Mucosa of descending colon (tissue), 3 donors: ENCODE measurements around the gene FLOT1. TPM values are rescaled to one million over a fixed set of nuclear protein-coding genes. Genes with fewer than 3 reads are reported as not detected.
A peak's percentile ranks its signal among the peaks of the same experiment; 100 is the strongest.

Experiments used
- ATAC-seq: fragments of 200-7000 bp; cut with Tn5 transposase; one replicate; pipeline ENCODE4 v1.9.1; 2020; ENCODE audit warnings: mild to moderate bottlenecking, moderate library complexity
- DNase-seq, 3 donors: peaks; one replicate each; pipeline ENCODE4 v3.0.0-alpha.2; 2020
- H3K36me3 ChIP-seq: fragments of 200-600 bp; one replicate; pipeline ENCODE4 v1.8.0; 2021; ENCODE audit warnings: low read depth, mild to moderate bottlenecking
- H3K4me1 ChIP-seq: fragments of 200-600 bp; one replicate; pipeline ENCODE4 v1.8.0; 2021; ENCODE audit warnings: low read depth, mild to moderate bottlenecking
- H3K4me3 ChIP-seq: fragments of 200-600 bp; one replicate; pipeline ENCODE4 v1.8.0; 2021; ENCODE audit warnings: mild to moderate bottlenecking
- H3K9me3 ChIP-seq: fragments of 200-600 bp; one replicate; pipeline ENCODE4 v1.8.0; 2021; ENCODE audit warnings: mild to moderate bottlenecking
- CTCF ChIP-seq: fragments of 200-600 bp; IDR thresholded peaks from one replicate; pipeline ENCODE4 v1.8.0; 2022; ENCODE audit warnings: antibody characterized with exemption, mild to moderate bottlenecking
- intact Hi-C, 2 donors: fragments of 100-400 bp; cut with DNase I in 1 of 2; cut with micrococcal nuclease in 1 of 2; formaldehyde crosslinking; loops; one replicate each; pipeline versions ENCODE4 v1.11.0 to v1.11.1; 2022; cut with DNase I, micrococcal nuclease
- long read RNA-seq, 2 donors: library from polyadenylated mRNA; unstranded; transcript quantifications; one replicate each; pipeline ENCODE4 v2.0.0, GENCODE V29; 2019 to 2021
- total RNA-seq, 3 donors: library from RNA; stranded (reverse); fragmentation: NEBNext Ultra II Directional in 2 of 3; extraction: Animal tissue kit (Norgen Biotek cat#: 25700) in 2 of 3; gene quantifications; one replicate each; pipeline versions ENCODE4 v1.2.1 to v1.2.4, GENCODE V29; 2021 to 2023
- donor health status: DM: no; HTN: no; CAD: no; lungs with moderate emphysema.
- donor health status: DM: no; HTN: no; CAD: no.
- donor health status: DM: no; HTN: yes; CAD: no.

Gene FLOT1, protein sequence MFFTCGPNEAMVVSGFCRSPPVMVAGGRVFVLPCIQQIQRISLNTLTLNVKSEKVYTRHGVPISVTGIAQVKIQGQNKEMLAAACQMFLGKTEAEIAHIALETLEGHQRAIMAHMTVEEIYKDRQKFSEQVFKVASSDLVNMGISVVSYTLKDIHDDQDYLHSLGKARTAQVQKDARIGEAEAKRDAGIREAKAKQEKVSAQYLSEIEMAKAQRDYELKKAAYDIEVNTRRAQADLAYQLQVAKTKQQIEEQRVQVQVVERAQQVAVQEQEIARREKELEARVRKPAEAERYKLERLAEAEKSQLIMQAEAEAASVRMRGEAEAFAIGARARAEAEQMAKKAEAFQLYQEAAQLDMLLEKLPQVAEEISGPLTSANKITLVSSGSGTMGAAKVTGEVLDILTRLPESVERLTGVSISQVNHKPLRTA
- total RNA-seq, result 100 to 1,000 TPM; 133 to 175 (median 152) TPM
- long read RNA-seq, donor 1, transcript FLOT1-201 (13 exons, 1,912 nt), result major isoform, 447 of 611 reads
- long read RNA-seq, donor 1, partial matches to known transcripts, result 83 of 611 reads
- long read RNA-seq, donor 1, other reads (novel, unspliced or antisense), result 79 of 611 reads
- long read RNA-seq, donor 2, transcript FLOT1-201 (13 exons, 1,912 nt), result major isoform, 140 of 215 reads
- long read RNA-seq, donor 2, partial matches to known transcripts, result 38 of 215 reads
- long read RNA-seq, donor 2, other reads (novel, unspliced or antisense), result 36 of 215 reads

DNA sequence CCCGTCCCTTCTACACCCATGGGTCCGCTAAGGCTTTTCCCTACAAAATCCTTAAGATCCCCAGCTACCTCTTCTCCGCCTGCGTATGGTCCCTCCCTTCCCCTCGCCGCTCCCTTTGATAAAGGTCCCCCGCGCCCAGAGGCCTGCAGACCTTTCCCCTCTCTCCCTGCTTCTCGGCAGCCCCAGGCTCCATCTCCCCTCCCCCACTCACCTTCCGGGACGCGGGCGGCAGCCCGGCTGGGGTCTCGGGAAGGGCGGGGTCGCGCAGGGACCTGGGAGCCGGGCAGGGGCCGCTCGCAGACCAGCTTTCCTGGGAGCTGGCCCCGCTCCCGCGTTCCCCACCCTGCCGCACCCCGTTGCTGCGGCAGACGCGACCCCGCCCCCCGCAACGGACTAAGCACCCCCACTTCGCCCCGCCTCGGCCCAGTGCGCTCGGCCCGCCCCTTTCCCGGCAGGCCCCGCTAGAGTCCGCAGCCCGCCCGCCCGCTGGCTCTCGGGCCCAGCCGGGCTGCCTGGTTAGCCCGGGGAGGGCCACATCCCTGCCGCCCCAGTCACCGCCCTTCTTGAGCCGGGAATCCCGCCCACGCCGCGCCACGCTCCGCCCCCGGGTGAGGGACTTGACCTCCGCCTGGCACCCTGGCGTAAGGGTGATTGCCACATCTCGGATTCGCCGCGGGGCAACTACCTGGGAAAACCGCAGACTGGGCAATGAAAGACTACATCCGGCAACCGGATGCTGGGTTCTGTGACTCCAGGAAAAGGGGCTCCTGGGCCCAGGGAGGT, at the start of gene FLOT1:
FLOT1 (minus strand) TSS at position 372 of the 783 bp plus-strand sequence. CDS start 498 bp downstream, outside the sequence.
- Histone ChIP-seq H3K9me3 (no peaks in the 10 kb centered on the region), H3K4me1 (peaks cover 34% of the 10 kb centered on the region), H3K4me3 (peak within 1 kb of the TSS; percentile 71), H3K36me3 (peaks cover 5% of the 10 kb centered on the region)
- TF ChIP-seq CTCF, result peak; percentile 7
- intact Hi-C loops, result loop anchor here (10.0 kb wide), 2 partner anchors 82 to 142 kb away; partner anchors contain the start of gene DDR1 (in 2 of the 2)
- ATAC-seq (peak; percentile 81), DNase-seq (peak; percentile 99 to 100 (median 99))

DNA sequence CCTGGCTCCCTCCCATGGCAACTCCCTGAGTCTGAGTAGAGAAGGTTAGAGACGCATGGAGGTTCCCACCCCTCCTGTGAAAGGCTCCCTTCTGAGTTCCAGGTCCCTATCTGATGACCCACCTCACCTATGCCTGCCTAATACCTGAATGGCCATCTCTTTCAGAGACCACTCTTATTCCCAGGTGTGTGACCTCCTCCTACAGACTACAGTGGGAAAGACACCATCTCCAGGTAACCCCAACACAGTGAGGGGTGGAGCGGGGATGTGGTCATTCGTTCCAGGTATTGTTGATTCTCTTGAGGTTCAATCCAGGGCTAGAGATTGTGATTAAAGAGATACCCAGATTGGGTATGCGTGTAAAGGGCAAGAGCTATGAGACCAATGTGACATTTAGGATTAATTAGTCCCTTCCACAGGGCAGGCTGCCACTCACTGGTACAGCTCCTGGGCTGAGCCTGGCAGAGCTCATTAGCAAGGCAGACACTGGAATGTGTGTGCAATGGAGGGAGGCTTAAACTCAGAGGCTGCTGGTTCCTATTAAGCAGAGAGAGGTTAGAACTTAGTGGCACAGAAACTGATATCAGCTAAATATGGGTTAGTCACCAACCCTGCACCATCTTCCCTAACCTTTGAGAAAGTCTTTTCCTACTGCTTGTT, 48.4 kb upstream of the FLOT1 start:
- no peak for ATAC-seq
- intact Hi-C loops, result no loop called here
- Histone ChIP-seq H3K4me3 (no peak overlapping the region), H3K36me3 (no peaks in the 10 kb centered on the region), H3K9me3 (no peaks in the 10 kb centered on the region), H3K4me1 (no peaks in the 10 kb centered on the region)
- DNase-seq, result no peak
- no peak for TF ChIP-seq CTCF

DNA sequence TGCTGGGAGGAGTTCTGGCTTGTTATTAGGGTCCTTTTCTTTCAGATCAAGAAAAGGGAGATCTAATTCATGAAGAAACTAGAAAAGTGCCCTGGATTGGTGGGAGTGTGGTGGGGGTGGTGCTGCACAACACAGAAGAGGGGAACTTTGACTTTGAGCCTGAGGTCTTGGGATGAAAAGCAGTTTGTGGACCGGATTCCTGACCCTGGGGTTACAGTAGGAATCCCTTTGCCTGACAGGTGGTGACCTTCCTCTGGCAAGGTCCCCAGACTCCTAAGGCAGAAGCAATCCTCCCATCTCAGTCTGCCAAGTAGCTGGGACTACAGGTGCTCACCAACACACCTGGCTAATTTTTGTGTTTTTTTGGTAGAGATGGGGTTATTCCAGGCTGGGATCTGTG, 47.1 kb upstream of the FLOT1 start:
- Histone ChIP-seq H3K9me3 (no peaks in the 10 kb centered on the region), H3K36me3 (no peaks in the 10 kb centered on the region), H3K4me3 (no peak overlapping the region), H3K4me1 (no peaks in the 10 kb centered on the region)
- DNase-seq (no peak), ATAC-seq (no peak)
- no peak for TF ChIP-seq CTCF
- intact Hi-C loops, result no loop called here

GRCh38 chr6:30787954-30788353, 45.5 kb upstream of the FLOT1 start:
- Histone ChIP-seq H3K4me1 (peaks cover 1% of the 10 kb centered on the region), H3K4me3 (no peak overlapping the region), H3K36me3 (no peaks in the 10 kb centered on the region), H3K9me3 (no peaks in the 10 kb centered on the region)
- no peak for DNase-seq
- peak; percentile 70 for ATAC-seq
- TF ChIP-seq CTCF, result no peak
- intact Hi-C loops, result no loop called here

- intact Hi-C loops, result no loop called here
- Histone ChIP-seq H3K36me3 (no peaks in the 10 kb centered on the region), H3K4me1 (peaks cover 40% of the 10 kb centered on the region), H3K4me3 (no peak overlapping the region), H3K9me3 (no peaks in the 10 kb centered on the region)
- DNase-seq (no peak), ATAC-seq (peak; percentile 81)
- no peak for TF ChIP-seq CTCF
These were observed 40.0 kb upstream of the FLOT1 start for GRCh38 chr6:30782425-30783014.
